SU-DHL-6 (cell line): Measurements from ENCODE around the gene TXNDC2.
"Not testable (repeated sequence)": the region's sequence is repeated elsewhere in the genome, so short reads cannot be mapped to it uniquely, and the experiment has no call there.

ENCODE experiments used
- H2AFZ ChIP-seq: fragments of 200-600 bp; sonication (generic); 2 replicates; pipeline ENCODE4 v1.6.1; 2014; ENCODE audit warnings: low read depth, mild to moderate bottlenecking, moderate library complexity, mixed read lengths, antibody characterized with exemption, low read length; ENCODE audit not compliant: severe bottlenecking
- H3F3A ChIP-seq: fragments of 200-600 bp; shearing (Covaris generic); 2 replicates; pipeline ENCODE4 v1.6.0; 2016; ENCODE audit warnings: antibody characterized with exemption, mild to moderate bottlenecking; ENCODE audit not compliant: insufficient read depth
- H3K27ac ChIP-seq: fragments of 200-600 bp; sonication (generic); 2 replicates; pipeline ENCODE4 v1.5.1; 2016; ENCODE audit warnings: low read depth, mild to moderate bottlenecking, low read length, moderate library complexity, mixed read lengths
- H3K27me3 ChIP-seq: fragments of 200-600 bp; sonication (generic), shearing (Covaris generic); 2 replicates; pipeline ENCODE4 v1.6.0; 2014; ENCODE audit warnings: mild to moderate bottlenecking, low read length
- H3K36me3 ChIP-seq: fragments of 200-600 bp; sonication (generic); 2 replicates; pipeline ENCODE4 v1.6.1; 2014; ENCODE audit warnings: mild to moderate bottlenecking, low read length, mixed read lengths
- H3K4me2 ChIP-seq: fragments of 300-600, 200-600 bp; shearing (Covaris generic), sonication (generic); 2 replicates; pipeline ENCODE4 v1.6.0; 2014; ENCODE audit warnings: low read length, low read depth, mild to moderate bottlenecking; ENCODE audit not compliant: poor library complexity, severe bottlenecking
- H3K4me3 ChIP-seq: fragments of 200-600 bp; sonication (generic); 2 replicates; pipeline ENCODE4 v1.5.1; 2014; ENCODE audit warnings: antibody characterized with exemption, low read length, mild to moderate bottlenecking, mixed read lengths; ENCODE audit not compliant: insufficient read depth, poor library complexity, severe bottlenecking
- H3K79me2 ChIP-seq: fragments of 200-600 bp; sonication (generic); 2 replicates; pipeline ENCODE4 v1.6.1; 2014; ENCODE audit warnings: mild to moderate bottlenecking, low read length, moderate library complexity; ENCODE audit not compliant: insufficient read depth
- H3K9ac ChIP-seq: fragments of 200-600 bp; sonication (generic); 2 replicates; pipeline ENCODE4 v1.7.0; 2014; ENCODE audit warnings: mild to moderate bottlenecking, low read length
- H3K9me2 ChIP-seq: fragments of 200-600 bp; sonication (generic); replicated peaks from 2 replicates; pipeline ENCODE4 v1.6.1; 2014; ENCODE audit warnings: low read length; ENCODE audit not compliant: insufficient read depth
- H3K9me3 ChIP-seq: fragments of 200-600 bp; sonication (generic); 2 replicates; pipeline ENCODE4 v1.6.1; 2014; ENCODE audit warnings: low read length, mixed read lengths; ENCODE audit not compliant: insufficient read depth
- H4K20me1 ChIP-seq: fragments of 200-600 bp; sonication (generic); 2 replicates; pipeline ENCODE4 v1.6.1; 2014; ENCODE audit warnings: low read depth, mild to moderate bottlenecking, antibody characterized with exemption, low read length, moderate library complexity, mixed read lengths
- EZH2phosphoT487 ChIP-seq: fragments of 200-600 bp; sonication (generic), shearing (Covaris generic); conservative IDR thresholded peaks from 2 replicates; pipeline ENCODE4 v1.6.1; 2018; ENCODE audit warnings: mild to moderate bottlenecking, antibody characterized with exemption, low read length, moderate library complexity, mixed read lengths
- TF ChIP-seq, protein P1 (sequence below): fragments of 200-600 bp; sonication (generic); IDR thresholded peaks from one replicate; pipeline ENCODE4 v1.5.1; 2017; ENCODE audit warnings: antibody characterized with exemption, mild to moderate bottlenecking, low read length, moderate library complexity; ENCODE audit not compliant: insufficient read depth, poor library complexity, severe bottlenecking

Gene TXNDC2

GRCh38 chr18:9910661-9911060 lies 24.9 kb downstream of the TXNDC2 start:
- Histone ChIP-seq H3F3A (no peaks in the 10 kb centered on the region), H4K20me1 (peaks cover 6% of the 10 kb centered on the region), H3K27ac (no peak overlapping the region), H2AFZ (no peak overlapping the region), H3K9me3 (no peaks in the 10 kb centered on the region), H3K4me2 (no peak overlapping the region), H3K9me2 (no peaks in the 10 kb centered on the region), H3K9ac (no peak overlapping the region), H3K79me2 (peaks cover 16% of the 10 kb centered on the region), H3K27me3 (no peaks in the 10 kb centered on the region), H3K36me3 (no peaks in the 10 kb centered on the region), H3K4me3 (no peak overlapping the region)
- TF ChIP-seq, protein P1, sequence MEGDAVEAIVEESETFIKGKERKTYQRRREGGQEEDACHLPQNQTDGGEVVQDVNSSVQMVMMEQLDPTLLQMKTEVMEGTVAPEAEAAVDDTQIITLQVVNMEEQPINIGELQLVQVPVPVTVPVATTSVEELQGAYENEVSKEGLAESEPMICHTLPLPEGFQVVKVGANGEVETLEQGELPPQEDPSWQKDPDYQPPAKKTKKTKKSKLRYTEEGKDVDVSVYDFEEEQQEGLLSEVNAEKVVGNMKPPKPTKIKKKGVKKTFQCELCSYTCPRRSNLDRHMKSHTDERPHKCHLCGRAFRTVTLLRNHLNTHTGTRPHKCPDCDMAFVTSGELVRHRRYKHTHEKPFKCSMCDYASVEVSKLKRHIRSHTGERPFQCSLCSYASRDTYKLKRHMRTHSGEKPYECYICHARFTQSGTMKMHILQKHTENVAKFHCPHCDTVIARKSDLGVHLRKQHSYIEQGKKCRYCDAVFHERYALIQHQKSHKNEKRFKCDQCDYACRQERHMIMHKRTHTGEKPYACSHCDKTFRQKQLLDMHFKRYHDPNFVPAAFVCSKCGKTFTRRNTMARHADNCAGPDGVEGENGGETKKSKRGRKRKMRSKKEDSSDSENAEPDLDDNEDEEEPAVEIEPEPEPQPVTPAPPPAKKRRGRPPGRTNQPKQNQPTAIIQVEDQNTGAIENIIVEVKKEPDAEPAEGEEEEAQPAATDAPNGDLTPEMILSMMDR = no peak
- no peak for TF ChIP-seq EZH2phosphoT487

- H3K27me3 ChIP-seq = no peaks in the 10 kb centered on the region
- peaks cover 21% of the 10 kb centered on the region for H3K79me2 ChIP-seq
- no peaks in the 10 kb centered on the region for H3F3A ChIP-seq
- no peaks in the 10 kb centered on the region for H3K36me3 ChIP-seq
- TF ChIP-seq EZH2phosphoT487 = no peak
- TF ChIP-seq, protein P1 = no peak
- H3K4me3 ChIP-seq = no peak overlapping the region
- H3K4me2 ChIP-seq = no peak overlapping the region
- no peak overlapping the region for H3K9ac ChIP-seq
- no peak overlapping the region for H2AFZ ChIP-seq
- no peak overlapping the region for H3K27ac ChIP-seq
- H3K9me2 ChIP-seq = no peaks in the 10 kb centered on the region
- peaks cover 12% of the 10 kb centered on the region for H4K20me1 ChIP-seq
- H3K9me3 ChIP-seq = no peaks in the 10 kb centered on the region
Observed at GRCh38 chr18:9911226-9911625, 25.5 kb downstream of the TXNDC2 start.

DNA sequence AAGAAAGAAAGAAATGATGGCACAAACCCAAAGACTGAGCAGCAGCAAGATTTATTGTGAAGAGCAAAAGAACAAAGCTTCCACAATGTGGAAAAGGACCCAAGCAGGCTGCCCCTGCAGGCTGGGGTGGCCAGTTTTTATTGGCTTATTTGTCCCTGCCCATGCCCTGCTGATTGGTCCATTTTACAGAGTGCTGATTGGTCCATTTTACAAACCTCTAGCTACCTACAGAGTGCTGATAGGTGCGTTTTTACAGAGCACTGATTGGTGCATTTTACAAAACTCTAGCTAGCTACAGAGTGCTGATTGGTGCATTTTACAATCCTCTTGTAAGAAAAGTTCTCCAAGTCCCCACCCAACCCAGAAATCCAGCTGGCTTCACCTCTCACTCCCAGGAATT lies 26.5 kb downstream of the TXNDC2 start:
- H3F3A ChIP-seq, H3K27me3 ChIP-seq, H3K4me2 ChIP-seq, H3K27ac ChIP-seq, H2AFZ ChIP-seq, H3K36me3 ChIP-seq, H3K9me3 ChIP-seq, H3K9ac ChIP-seq, H3K9me2 ChIP-seq, H3K4me3 ChIP-seq: not testable (repeated sequence)
- Histone ChIP-seq H4K20me1 (peaks cover 21% of the 10 kb centered on the region), H3K79me2 (peaks cover 32% of the 10 kb centered on the region)

GRCh38 chr18:9913151-9913525 lies 27.4 kb downstream of the TXNDC2 start:
- no peaks in the 10 kb centered on the region for H3K9me2 ChIP-seq
- no peak for TF ChIP-seq EZH2phosphoT487
- TF ChIP-seq, protein P1 = no peak
- H3K27me3 ChIP-seq = no peaks in the 10 kb centered on the region
- H3K9ac ChIP-seq = peak overlapping the region; percentile 96
- H3K9me3 ChIP-seq = no peaks in the 10 kb centered on the region
- peaks cover 30% of the 10 kb centered on the region for H4K20me1 ChIP-seq
- no peaks in the 10 kb centered on the region for H3F3A ChIP-seq
- H2AFZ ChIP-seq = peak overlapping the region; percentile 96
- H3K79me2 ChIP-seq = peaks cover 40% of the 10 kb centered on the region
- no peaks in the 10 kb centered on the region for H3K36me3 ChIP-seq
- peak overlapping the region; percentile 62 for H3K4me2 ChIP-seq
- no peak overlapping the region; the same call in 1 of the 2 replicates for H3K27ac ChIP-seq
- peak overlapping the region; percentile 72 for H3K4me3 ChIP-seq
